HG03097 (cell line): ENCODE results near the gene CLSTN2.

Experiments used
- ATAC-seq: cut with Tn5 transposase; IDR thresholded peaks from one replicate; pipeline ENCODE4 v1.9.1; 2021; ENCODE audit not compliant: unreplicated experiment, low FRiP score

Gene CLSTN2

GRCh38 chr3:140316868-140317400 lies 381.9 kb downstream of the CLSTN2 start:
- ATAC-seq: no peak

- ATAC-seq: no peak
Measured at GRCh38 chr3:140319739-140320138, 384.8 kb downstream of the CLSTN2 start.

GRCh38 chr3:140323561-140323960 lies 388.6 kb downstream of the CLSTN2 start:
- ATAC-seq: no peak

- ATAC-seq: no peak
Measured at GRCh38 chr3:140332131-140332530, 397.1 kb downstream of the CLSTN2 start.

- no peak for ATAC-seq
Measured at GRCh38 chr3:140334132-140334929, 399.3 kb downstream of the CLSTN2 start.

GRCh38 chr3:140336465-140336864 lies 401.5 kb downstream of the CLSTN2 start:
- no peak for ATAC-seq

GRCh38 chr3:140338916-140339315 lies 403.9 kb downstream of the CLSTN2 start:
- no peak for ATAC-seq

- no peak for ATAC-seq
Measured at GRCh38 chr3:140341203-140341602, 406.2 kb downstream of the CLSTN2 start.

- ATAC-seq: no peak
Measured at GRCh38 chr3:140341817-140342403, 406.9 kb downstream of the CLSTN2 start.

- ATAC-seq: no peak
Measured at GRCh38 chr3:140342668-140343067, 407.7 kb downstream of the CLSTN2 start.

GRCh38 chr3:140343211-140344081 lies 408.5 kb downstream of the CLSTN2 start:
- ATAC-seq: no peak

- no peak for ATAC-seq
Measured at GRCh38 chr3:140344082-140344454, 409.1 kb downstream of the CLSTN2 start.

- ATAC-seq: no peak
Measured at GRCh38 chr3:140344601-140345205, 409.7 kb downstream of the CLSTN2 start.

GRCh38 chr3:140347151-140347550 lies 412.2 kb downstream of the CLSTN2 start:
- no peak for ATAC-seq

GRCh38 chr3:140349938-140350337 lies 415.0 kb downstream of the CLSTN2 start:
- no peak for ATAC-seq

GRCh38 chr3:140351466-140351865 lies 416.5 kb downstream of the CLSTN2 start:
- ATAC-seq: no peak

- ATAC-seq: no peak
Measured at GRCh38 chr3:140355481-140355880, 420.5 kb downstream of the CLSTN2 start.

GRCh38 chr3:140358686-140359085 lies 423.7 kb downstream of the CLSTN2 start:
- no peak for ATAC-seq

- ATAC-seq: no peak
Measured at GRCh38 chr3:140359233-140359995, 424.4 kb downstream of the CLSTN2 start.

GRCh38 chr3:140360332-140360731 lies 425.3 kb downstream of the CLSTN2 start:
- ATAC-seq: no peak
